ENCODE results near the gene RENBP. TPM values are rescaled to one million over a fixed set of nuclear protein-coding genes. Genes with fewer than 3 reads are reported as not detected.

Gene RENBP
- total and polyA plus RNA-seq, 2 of the 13 experiments (the other 11 are each of a cell fraction or from before 2014, with no cell fraction given): 1.4 to 2.6 TPM

GRCh38 chrX:153954558-153955227 lies 10.2 kb upstream of the RENBP start (continued):
- no peak for TF ChIP-seq YEATS4 (CRISPR knock-in tag; IDR thresholded peaks at IDR 0.05; ENCODE audit: borderline replicate concordance)
- no peak for TF ChIP-seq ZFP41 (CRISPR knock-in tag; IDR thresholded peaks at IDR 0.05; ENCODE audit: borderline replicate concordance)
- no peak for TF ChIP-seq TAF15 (IDR thresholded peaks at IDR 0.05; ENCODE audit: low read depth, low read length, poor library complexity, severe bottlenecking)
- no peak for TF ChIP-seq PBX2 (CRISPR knock-in tag; IDR thresholded peaks at IDR 0.05)
- TF ChIP-seq RBFOX2 (IDR thresholded peaks at IDR 0.05; ENCODE audit: low read depth, low read length): peak; percentile 47
- TF ChIP-seq HIC2 (CRISPR knock-in tag; IDR thresholded peaks at IDR 0.05; ENCODE audit: low read depth): no peak
- TF ChIP-seq, protein P1, sequence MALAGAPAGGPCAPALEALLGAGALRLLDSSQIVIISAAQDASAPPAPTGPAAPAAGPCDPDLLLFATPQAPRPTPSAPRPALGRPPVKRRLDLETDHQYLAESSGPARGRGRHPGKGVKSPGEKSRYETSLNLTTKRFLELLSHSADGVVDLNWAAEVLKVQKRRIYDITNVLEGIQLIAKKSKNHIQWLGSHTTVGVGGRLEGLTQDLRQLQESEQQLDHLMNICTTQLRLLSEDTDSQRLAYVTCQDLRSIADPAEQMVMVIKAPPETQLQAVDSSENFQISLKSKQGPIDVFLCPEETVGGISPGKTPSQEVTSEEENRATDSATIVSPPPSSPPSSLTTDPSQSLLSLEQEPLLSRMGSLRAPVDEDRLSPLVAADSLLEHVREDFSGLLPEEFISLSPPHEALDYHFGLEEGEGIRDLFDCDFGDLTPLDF (CRISPR knock-in tag; IDR thresholded peaks at IDR 0.05): no peak
- no peak for TF ChIP-seq ZBTB25 (CRISPR knock-in tag; IDR thresholded peaks at IDR 0.05)

All from HepG2 (cell line).